IMR-90 (cell line): ENCODE measurements around the gene GBF1.

Experiments used
- CHD1 ChIP-seq: IDR thresholded peaks from 2 replicates; pipeline ENCODE4 v1.6.1; 2012; ENCODE audit warnings: low read depth, low read length, improper control_type of control experiment
- ELK1 ChIP-seq: fragments of 150-350 bp; IDR thresholded peaks from 2 replicates; pipeline ENCODE4 v1.6.1; 2016; ENCODE audit warnings: low read depth, mild to moderate bottlenecking, low read length, moderate library complexity, borderline replicate concordance
- POLR2A ChIP-seq: IDR thresholded peaks from 2 replicates; pipeline ENCODE4 v1.6.1; 2012; ENCODE audit warnings: mild to moderate bottlenecking, low read depth, low read length
- RCOR1 ChIP-seq: IDR thresholded peaks from 2 replicates; pipeline ENCODE4 v1.6.1; 2012; ENCODE audit warnings: mild to moderate bottlenecking, low read length, improper control_type of control experiment; ENCODE audit not compliant: insufficient replicate concordance
- USF2 ChIP-seq: fragments of 150-350 bp; IDR thresholded peaks from 2 replicates; pipeline ENCODE4 v1.6.1; 2017; ENCODE audit warnings: mild to moderate bottlenecking, antibody characterized with exemption, low read length, low read depth
- TF ChIP-seq, protein P1 (sequence below): conservative IDR thresholded peaks from 2 replicates; pipeline ENCODE4 v1.5.1; 2012; ENCODE audit warnings: mild to moderate bottlenecking, low read depth, low read length, improper control_type of control experiment

DNA sequence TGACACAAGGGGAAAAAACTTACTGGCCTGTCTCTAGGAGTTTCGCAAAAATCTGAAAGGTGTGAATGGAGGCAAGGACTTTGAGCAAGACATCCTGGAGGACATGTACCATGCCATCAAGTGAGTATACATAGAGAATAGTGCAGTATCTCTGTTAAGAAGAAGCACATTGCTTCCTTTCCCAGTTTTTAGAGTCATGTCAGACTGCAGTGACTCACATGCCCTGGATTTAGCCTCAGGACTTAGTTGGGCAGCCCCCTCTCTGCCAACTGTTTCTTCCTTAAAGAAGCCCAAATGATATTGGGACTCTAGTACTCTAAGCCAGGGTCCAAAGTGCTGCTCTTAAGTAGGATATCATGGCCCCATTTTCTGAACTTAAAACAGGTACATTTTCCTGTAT is 122.1 kb downstream of the GBF1 start:
- no peak for TF ChIP-seq RCOR1
- TF ChIP-seq, protein P1, sequence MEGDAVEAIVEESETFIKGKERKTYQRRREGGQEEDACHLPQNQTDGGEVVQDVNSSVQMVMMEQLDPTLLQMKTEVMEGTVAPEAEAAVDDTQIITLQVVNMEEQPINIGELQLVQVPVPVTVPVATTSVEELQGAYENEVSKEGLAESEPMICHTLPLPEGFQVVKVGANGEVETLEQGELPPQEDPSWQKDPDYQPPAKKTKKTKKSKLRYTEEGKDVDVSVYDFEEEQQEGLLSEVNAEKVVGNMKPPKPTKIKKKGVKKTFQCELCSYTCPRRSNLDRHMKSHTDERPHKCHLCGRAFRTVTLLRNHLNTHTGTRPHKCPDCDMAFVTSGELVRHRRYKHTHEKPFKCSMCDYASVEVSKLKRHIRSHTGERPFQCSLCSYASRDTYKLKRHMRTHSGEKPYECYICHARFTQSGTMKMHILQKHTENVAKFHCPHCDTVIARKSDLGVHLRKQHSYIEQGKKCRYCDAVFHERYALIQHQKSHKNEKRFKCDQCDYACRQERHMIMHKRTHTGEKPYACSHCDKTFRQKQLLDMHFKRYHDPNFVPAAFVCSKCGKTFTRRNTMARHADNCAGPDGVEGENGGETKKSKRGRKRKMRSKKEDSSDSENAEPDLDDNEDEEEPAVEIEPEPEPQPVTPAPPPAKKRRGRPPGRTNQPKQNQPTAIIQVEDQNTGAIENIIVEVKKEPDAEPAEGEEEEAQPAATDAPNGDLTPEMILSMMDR = no peak
- no peak for TF ChIP-seq USF2
- TF ChIP-seq ELK1 = no peak
- TF ChIP-seq POLR2A = no peak
- TF ChIP-seq CHD1 = no peak
